ENCODE data around the gene CNTNAP2. TPM values are rescaled to one million over a fixed set of nuclear protein-coding genes. Genes with fewer than 3 reads are reported as not detected.

CNTNAP2 gene
- total and polyA plus RNA-seq, 2 donors from 2014 or later = 0.06 to 0.13 TPM

- TF ChIP-seq, protein P1, sequence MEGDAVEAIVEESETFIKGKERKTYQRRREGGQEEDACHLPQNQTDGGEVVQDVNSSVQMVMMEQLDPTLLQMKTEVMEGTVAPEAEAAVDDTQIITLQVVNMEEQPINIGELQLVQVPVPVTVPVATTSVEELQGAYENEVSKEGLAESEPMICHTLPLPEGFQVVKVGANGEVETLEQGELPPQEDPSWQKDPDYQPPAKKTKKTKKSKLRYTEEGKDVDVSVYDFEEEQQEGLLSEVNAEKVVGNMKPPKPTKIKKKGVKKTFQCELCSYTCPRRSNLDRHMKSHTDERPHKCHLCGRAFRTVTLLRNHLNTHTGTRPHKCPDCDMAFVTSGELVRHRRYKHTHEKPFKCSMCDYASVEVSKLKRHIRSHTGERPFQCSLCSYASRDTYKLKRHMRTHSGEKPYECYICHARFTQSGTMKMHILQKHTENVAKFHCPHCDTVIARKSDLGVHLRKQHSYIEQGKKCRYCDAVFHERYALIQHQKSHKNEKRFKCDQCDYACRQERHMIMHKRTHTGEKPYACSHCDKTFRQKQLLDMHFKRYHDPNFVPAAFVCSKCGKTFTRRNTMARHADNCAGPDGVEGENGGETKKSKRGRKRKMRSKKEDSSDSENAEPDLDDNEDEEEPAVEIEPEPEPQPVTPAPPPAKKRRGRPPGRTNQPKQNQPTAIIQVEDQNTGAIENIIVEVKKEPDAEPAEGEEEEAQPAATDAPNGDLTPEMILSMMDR (IDR thresholded peaks at IDR 0.05; ENCODE audit: borderline replicate concordance, extremely low read depth, insufficient read depth) = no peak
These were observed 2063.5 kb downstream of the CNTNAP2 start for GRCh38 chr7:148180075-148180474.

GRCh38 chr7:148182264-148182663, 2065.7 kb downstream of the CNTNAP2 start:
- Histone ChIP-seq H3K27me3 (ENCODE audit: control insufficient read depth, insufficient read depth, low read length) (no peaks in the 10 kb centered on the region), H3K9ac (ENCODE audit: low read length in 3 of 3) (no peak overlapping the region), H3K4me3 (ENCODE audit: low read length in 3 of 3) (no peak overlapping the region), H3K27ac (ENCODE audit: low read depth in 2 of 2, low read length in 2 of 2) (no peak overlapping the region), H3K9me3 (ENCODE audit: control insufficient read depth in 2 of 3, insufficient read depth in 1 of 3, low read length in 3 of 3) (no peaks in the 10 kb centered on the region), H3K36me3 (ENCODE audit: control insufficient read depth in 2 of 3, insufficient read depth in 3 of 3, low read length in 3 of 3) (no peaks in the 10 kb centered on the region), H3K4me1 (ENCODE audit: control insufficient read depth in 2 of 3, insufficient read depth in 2 of 3, low read depth in 1 of 3, low read length in 3 of 3) (no peaks in the 10 kb centered on the region)
- TF ChIP-seq, protein P1 (IDR thresholded peaks at IDR 0.05; ENCODE audit: borderline replicate concordance, extremely low read depth, insufficient read depth) = no peak
- FAIRE-seq = no peak
- intact Hi-C loops (cut with DNase I) = no loop called here
- peak in 1 of 5 donors; percentile 17 for DNase-seq

More at GRCh38 chr7:148180075-148180474, 2063.5 kb downstream of the CNTNAP2 start:
- no peak for FAIRE-seq
- no peak for DNase-seq
- no peaks in the 10 kb centered on the region for H3K4me1 ChIP-seq (ENCODE audit: control insufficient read depth in 2 of 3, insufficient read depth in 2 of 3, low read depth in 1 of 3, low read length in 3 of 3)
- intact Hi-C loops (cut with DNase I) = no loop called here
- H3K4me3 ChIP-seq (ENCODE audit: low read length in 3 of 3) = no peak overlapping the region
- H3K27ac ChIP-seq (ENCODE audit: low read depth in 2 of 2, low read length in 2 of 2) = no peak overlapping the region
- H3K27me3 ChIP-seq (ENCODE audit: control insufficient read depth, insufficient read depth, low read length) = no peaks in the 10 kb centered on the region
- H3K36me3 ChIP-seq (ENCODE audit: control insufficient read depth in 2 of 3, insufficient read depth in 3 of 3, low read length in 3 of 3) = no peaks in the 10 kb centered on the region
- H3K9me3 ChIP-seq (ENCODE audit: control insufficient read depth in 2 of 3, insufficient read depth in 1 of 3, low read length in 3 of 3) = no peaks in the 10 kb centered on the region
- H3K9ac ChIP-seq (ENCODE audit: low read length in 3 of 3) = no peak overlapping the region

- H3K4me3 ChIP-seq (ENCODE audit: low read length in 3 of 3) = no peak overlapping the region
- no peaks in the 10 kb centered on the region for H3K36me3 ChIP-seq (ENCODE audit: control insufficient read depth in 2 of 3, insufficient read depth in 3 of 3, low read length in 3 of 3)
- FAIRE-seq (no peak), DNase-seq (peak in 2 of 5 donors; percentile 16 to 32)
- H3K9ac ChIP-seq (ENCODE audit: low read length in 3 of 3) = no peak overlapping the region
- no peaks in the 10 kb centered on the region for H3K27me3 ChIP-seq (ENCODE audit: control insufficient read depth, insufficient read depth, low read length)
- TF ChIP-seq, protein P1 (IDR thresholded peaks at IDR 0.05; ENCODE audit: borderline replicate concordance, extremely low read depth, insufficient read depth) = no peak
- H3K9me3 ChIP-seq (ENCODE audit: control insufficient read depth in 2 of 3, insufficient read depth in 1 of 3, low read length in 3 of 3) = no peaks in the 10 kb centered on the region
- H3K27ac ChIP-seq (ENCODE audit: low read depth in 2 of 2, low read length in 2 of 2) = no peak overlapping the region
- no peaks in the 10 kb centered on the region for H3K4me1 ChIP-seq (ENCODE audit: control insufficient read depth in 2 of 3, insufficient read depth in 2 of 3, low read depth in 1 of 3, low read length in 3 of 3)
- intact Hi-C loops (cut with DNase I) = no loop called here
These were observed 2068.4 kb downstream of the CNTNAP2 start for GRCh38 chr7:148185041-148185440.

DNA sequence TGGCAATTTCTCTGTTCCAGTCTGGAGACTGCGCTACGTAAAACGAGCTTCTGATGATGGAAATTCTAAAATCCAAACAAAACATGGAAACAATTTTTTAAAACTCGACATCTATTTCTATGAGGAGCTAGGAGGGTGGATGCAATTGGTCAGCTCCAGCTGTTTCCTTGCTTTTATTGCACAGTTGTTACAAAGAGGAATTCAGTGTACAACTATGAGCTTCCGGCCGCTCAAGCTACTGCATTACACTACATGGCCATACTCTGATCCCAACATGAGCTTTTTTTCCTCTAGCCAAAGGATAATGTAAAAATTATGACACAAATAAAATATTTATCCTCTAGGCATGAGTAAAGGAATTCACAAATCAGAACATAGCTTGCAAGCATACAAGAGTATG, 2070.9 kb downstream of the CNTNAP2 start:
- Histone ChIP-seq H3K27me3 (ENCODE audit: control insufficient read depth, insufficient read depth, low read length) (no peaks in the 10 kb centered on the region), H3K4me1 (ENCODE audit: control insufficient read depth in 2 of 3, insufficient read depth in 2 of 3, low read depth in 1 of 3, low read length in 3 of 3) (no peaks in the 10 kb centered on the region), H3K9ac (ENCODE audit: low read length in 3 of 3) (no peak overlapping the region), H3K36me3 (ENCODE audit: control insufficient read depth in 2 of 3, insufficient read depth in 3 of 3, low read length in 3 of 3) (no peaks in the 10 kb centered on the region), H3K27ac (ENCODE audit: low read depth in 2 of 2, low read length in 2 of 2) (no peak overlapping the region), H3K4me3 (ENCODE audit: low read length in 3 of 3) (no peak overlapping the region), H3K9me3 (ENCODE audit: control insufficient read depth in 2 of 3, insufficient read depth in 1 of 3, low read length in 3 of 3) (no peaks in the 10 kb centered on the region)
- DNase-seq = peak in 1 of 5 donors; percentile 54
- intact Hi-C loops (cut with DNase I) = no loop called here
- no peak for FAIRE-seq
- TF ChIP-seq, protein P1 (IDR thresholded peaks at IDR 0.05; ENCODE audit: borderline replicate concordance, extremely low read depth, insufficient read depth) = no peak
